ENCODE results near the gene C2CD4A. TPM values are rescaled to one million over a fixed set of nuclear protein-coding genes. Genes with fewer than 3 reads are reported as not detected.

Gene C2CD4A
- polyA plus RNA-seq, 1 experiment, result not detected

DNA sequence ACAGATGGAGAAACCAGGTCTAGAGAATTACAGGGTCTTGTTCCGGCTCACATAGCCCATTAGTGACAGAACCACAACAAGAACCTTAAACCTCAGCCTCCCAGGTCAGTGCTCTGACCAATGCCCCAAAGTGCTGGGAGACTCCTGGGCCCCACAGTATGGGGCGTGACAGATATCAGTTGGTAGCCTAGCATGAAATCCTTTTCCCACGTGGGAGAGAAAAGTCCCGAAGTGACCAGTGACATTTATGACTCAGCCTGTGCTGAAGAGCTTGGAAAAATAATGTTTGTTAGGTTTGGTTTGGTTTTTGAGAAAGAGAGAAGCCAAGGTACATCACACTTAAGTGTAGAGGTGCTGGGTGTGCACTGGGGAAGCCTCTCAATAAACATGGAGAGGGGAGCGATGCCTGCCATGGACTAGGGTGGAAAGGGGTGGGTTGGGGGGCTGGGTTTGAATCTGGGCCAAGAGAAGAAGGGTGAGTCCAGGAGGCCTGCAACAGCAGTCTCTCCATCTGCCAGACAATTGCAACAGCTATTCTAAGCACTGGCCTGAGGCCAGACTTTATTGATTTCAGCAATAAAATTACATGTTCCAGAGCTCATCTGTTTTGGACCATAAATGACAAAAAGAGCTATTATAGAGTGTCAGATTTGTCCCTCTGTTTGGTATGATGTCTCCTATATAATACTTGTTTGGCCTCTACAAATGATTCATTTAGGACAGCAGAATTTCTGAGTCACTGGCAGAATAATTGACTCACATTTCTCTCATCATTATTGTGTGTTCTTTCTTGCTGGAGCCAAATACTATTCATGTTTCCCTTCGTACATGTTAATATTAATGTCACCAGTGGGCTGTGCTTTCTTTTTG is 43.4 kb downstream of the C2CD4A start:
- POLR2A ChIA-PET, result no interaction called here
- CTCF ChIA-PET, result no interaction called here
- Histone ChIP-seq H3K27ac (ENCODE audit: low read depth, low read length) (no peak overlapping the region), H3K9me3 (ENCODE audit: control insufficient read depth, insufficient read depth, low read length) (no peaks in the 10 kb centered on the region), H3K27me3 (ENCODE audit: control insufficient read depth, insufficient read depth, low read length) (no peaks in the 10 kb centered on the region), H3K4me3 (ENCODE audit: low read depth, low read length) (no peak overlapping the region)
- no peak for DNase-seq (ENCODE audit: low read depth, low spot score)
- no peak for TF ChIP-seq CTCF (IDR thresholded peaks at IDR 0.05; ENCODE audit: low read depth, low read length)

GRCh38 chr15:62112081-62112480 is 45.3 kb downstream of the C2CD4A start:
- Histone ChIP-seq H3K27ac (ENCODE audit: low read depth, low read length) (no peak overlapping the region), H3K4me3 (ENCODE audit: low read depth, low read length) (no peak overlapping the region), H3K27me3 (ENCODE audit: control insufficient read depth, insufficient read depth, low read length) (no peaks in the 10 kb centered on the region), H3K9me3 (ENCODE audit: control insufficient read depth, insufficient read depth, low read length) (no peaks in the 10 kb centered on the region)
- DNase-seq (ENCODE audit: low read depth, low spot score), result no peak
- POLR2A ChIA-PET, result no interaction called here
- CTCF ChIA-PET, result interaction anchor here (1.8 kb wide), 1 partner anchor 14 kb away, joined by 5 read pairs; no protein-coding TSS in a partner anchor
- no peak for TF ChIP-seq CTCF (IDR thresholded peaks at IDR 0.05; ENCODE audit: low read depth, low read length)

GRCh38 chr15:62112616-62113593 is 46.1 kb downstream of the C2CD4A start:
- no peaks in the 10 kb centered on the region for H3K27me3 ChIP-seq (ENCODE audit: control insufficient read depth, insufficient read depth, low read length)
- TF ChIP-seq CTCF (IDR thresholded peaks at IDR 0.05; ENCODE audit: low read depth, low read length), result no peak
- ChIA-PET CTCF (interaction anchor here (1.8 kb wide), 1 partner anchor 13 kb away, joined by 5 read pairs; no protein-coding TSS in a partner anchor), POLR2A (no interaction called here)
- H3K4me3 ChIP-seq (ENCODE audit: low read depth, low read length), result no peak overlapping the region
- DNase-seq (ENCODE audit: low read depth, low spot score), result peak; percentile 32
- peak overlapping the region; percentile 21 for H3K27ac ChIP-seq (ENCODE audit: low read depth, low read length)
- H3K9me3 ChIP-seq (ENCODE audit: control insufficient read depth, insufficient read depth, low read length), result no peaks in the 10 kb centered on the region

DNA sequence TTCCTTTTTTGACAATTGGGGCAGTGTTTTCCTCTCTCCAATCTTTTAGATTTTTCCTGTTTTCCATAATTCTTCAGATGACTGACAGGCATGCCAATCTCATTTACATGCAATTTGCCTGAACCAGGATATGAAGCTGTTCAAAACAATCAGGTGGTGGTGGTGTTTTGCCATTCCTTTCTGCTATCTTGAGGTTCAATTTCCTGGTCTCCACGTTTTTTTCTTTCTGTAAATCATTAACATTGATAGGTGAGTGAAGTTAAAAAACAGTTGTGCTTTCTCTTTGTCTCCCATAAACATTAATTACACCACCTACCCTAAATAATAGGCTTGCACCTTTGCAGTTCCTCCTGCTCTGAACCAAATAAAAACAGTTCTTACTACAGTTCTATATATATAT is 49.1 kb downstream of the C2CD4A start:
- DNase-seq (ENCODE audit: low read depth, low spot score), result no peak
- H3K9me3 ChIP-seq (ENCODE audit: control insufficient read depth, insufficient read depth, low read length), result no peaks in the 10 kb centered on the region
- ChIA-PET POLR2A (no interaction called here), CTCF (no interaction called here)
- TF ChIP-seq CTCF (IDR thresholded peaks at IDR 0.05; ENCODE audit: low read depth, low read length), result no peak
- no peak overlapping the region for H3K4me3 ChIP-seq (ENCODE audit: low read depth, low read length)
- no peak overlapping the region for H3K27ac ChIP-seq (ENCODE audit: low read depth, low read length)
- no peaks in the 10 kb centered on the region for H3K27me3 ChIP-seq (ENCODE audit: control insufficient read depth, insufficient read depth, low read length)
